PC-9 (cell line): ENCODE data around the gene KPNA1. TPM values are rescaled to one million over a fixed set of nuclear protein-coding genes. Genes with fewer than 3 reads are reported as not detected.

Experiments used
- Bru-seq: library from RNA; stranded (reverse); fragments of 400-500 nt; gene quantifications from one replicate; lab custom pipeline; 2021; lab: Mats Ljungman, UMichigan
- BruChase-seq, 2 experiments: library from RNA; stranded (reverse); fragments of 400-500 nt; gene quantifications; one replicate each; lab custom pipeline; 2021; lab: Mats Ljungman, UMichigan
- BruUV-seq: library from RNA; stranded (reverse); fragments of 400-500 nt; replicated peaks from 2 replicates; lab custom pipeline; 2021; lab: Mats Ljungman, UMichigan
- CTCF ChIA-PET: fragments of 300-600 bp; sonication (Branson Sonifier 250); formaldehyde crosslinking; loops from one replicate; lab custom pipeline; 2022; ENCODE audit warnings: antibody characterized with exemption; lab: Charles Lee
- POLR2A ChIA-PET: fragments of 300-600 bp; sonication (Branson Sonifier 250); formaldehyde crosslinking; loops from one replicate; lab custom pipeline; 2022; ENCODE audit warnings: antibody characterized with exemption; ENCODE audit not compliant: unreplicated experiment; lab: Charles Lee
- DNase-seq, 2 experiments: peaks; one replicate each; pipeline versions ENCODE4 v3.0.0 to v3.0.0-alpha.2; 2015 to 2022; ENCODE audit warnings: mixed read lengths in 1 of 2
- H2AFZ ChIP-seq: fragments of 200-600 bp; sonication (generic); 2 replicates; pipeline ENCODE4 v1.8.1; 2017; ENCODE audit warnings: antibody characterized with exemption
- H3F3A ChIP-seq: fragments of 200-600 bp; sonication (generic); 2 replicates; pipeline ENCODE4 v1.8.1; 2017; ENCODE audit warnings: antibody characterized with exemption, mild to moderate bottlenecking, low read depth; ENCODE audit not compliant: insufficient read depth
- H3K27ac ChIP-seq: fragments of 200-600 bp; sonication (generic); 2 replicates; pipeline ENCODE4 v1.6.1; 2016; ENCODE audit warnings: mixed run types
- H3K27me3 ChIP-seq: fragments of 200-600 bp; sonication (generic); 2 replicates; pipeline ENCODE4 v1.6.1; 2016; ENCODE audit warnings: low read depth, mixed run types; ENCODE audit not compliant: insufficient read depth
- H3K36me3 ChIP-seq: fragments of 200-600 bp; sonication (generic); 2 replicates; pipeline ENCODE4 v1.6.1; 2016; ENCODE audit warnings: low read depth, mixed run types
- H3K4me1 ChIP-seq: fragments of 200-600 bp; sonication (generic); replicated peaks from 2 replicates; pipeline ENCODE4 v1.6.1; 2016; ENCODE audit warnings: mixed run types; ENCODE audit not compliant: insufficient read depth
- H3K4me2 ChIP-seq: fragments of 200-600 bp; sonication (generic); 2 replicates; pipeline ENCODE4 v1.6.1; 2017; ENCODE audit warnings: mixed run types
- H3K4me3 ChIP-seq: fragments of 200-600 bp; sonication (generic); 2 replicates; pipeline ENCODE4 v1.6.1; 2016; ENCODE audit warnings: mixed run types
- H3K79me2 ChIP-seq: fragments of 200-600 bp; sonication (generic); 2 replicates; pipeline ENCODE4 v1.6.1; 2017; ENCODE audit warnings: low read depth, mixed run types
- H3K9me2 ChIP-seq: fragments of 200-600 bp; sonication (generic); 2 replicates; pipeline ENCODE4 v1.8.1; 2017; ENCODE audit warnings: mild to moderate bottlenecking; ENCODE audit not compliant: insufficient read depth
- H3K9me3 ChIP-seq: fragments of 200-600 bp; sonication (generic); 2 replicates; pipeline ENCODE4 v1.8.1; 2016; ENCODE audit warnings: low read depth; ENCODE audit not compliant: insufficient read depth
- H4K20me1 ChIP-seq: fragments of 200-600 bp; sonication (generic); 2 replicates; pipeline ENCODE4 v1.8.1; 2017; ENCODE audit not compliant: insufficient read depth
- CTCF ChIP-seq: fragments of 200-600 bp; sonication (generic); conservative IDR thresholded peaks from 2 replicates; pipeline ENCODE4 v1.6.1; 2017; ENCODE audit warnings: mixed run types, antibody characterized with exemption, mild to moderate bottlenecking, moderate library complexity
- EZH2 ChIP-seq: fragments of 200-600 bp; sonication (generic); IDR thresholded peaks from 2 replicates; pipeline ENCODE4 v1.8.0; 2017; ENCODE audit warnings: antibody characterized with exemption, low read depth
- intact Hi-C: fragments of 100-400 bp; cut with micrococcal nuclease; formaldehyde crosslinking; loops from one replicate; pipeline ENCODE4 v1.10.0; 2022; ENCODE audit not compliant: unreplicated experiment
- long read RNA-seq: library from polyadenylated mRNA; stranded (forward); transcript quantifications from one replicate; pipeline ENCODE4 v2.0.0, GENCODE V29; 2022
- total RNA-seq: library from RNA; stranded (reverse); gene quantifications from 2 replicates; pipeline ENCODE4 v1.2.3, GENCODE V29; 2021

KPNA1 gene
- total RNA-seq: 78.2 and 89.2 TPM in 2 replicates
- percentile 96 among the genes with signal in this experiment for Bru-seq, nascent RNA
- percentile 92 among the genes with signal in this experiment for BruChase-seq, experiment 1, labeled RNA remaining after a 2-hour chase
- BruChase-seq, experiment 2, labeled RNA remaining after a 6-hour chase: percentile 90 among the genes with signal in this experiment
- long read RNA-seq, full-length matches to known transcripts: 97 of 153 reads
- long read RNA-seq, partial matches to known transcripts: 5 of 153 reads
- long read RNA-seq, other reads (novel, unspliced or antisense): 51 of 153 reads

- Histone ChIP-seq H2AFZ (peak within 1 kb of the TSS; percentile 81), H3K4me2 (peak within 1 kb of the TSS; percentile 84), H3K27ac (peak within 1 kb of the TSS; percentile 81), H3K36me3 (peaks cover 14% of the 10 kb centered on the region; the same call in 1 of the 2 replicates), H3F3A (peaks cover 9% of the 10 kb centered on the region), H3K79me2 (peaks cover 48% of the 10 kb centered on the region), H4K20me1 (peaks cover 35% of the 10 kb centered on the region), H3K9me3 (no peaks in the 10 kb centered on the region), H3K4me3 (peak within 1 kb of the TSS; percentile 62), H3K27me3 (no peaks in the 10 kb centered on the region), H3K9me2 (no peaks in the 10 kb centered on the region), H3K4me1 (peaks cover 26% of the 10 kb centered on the region)
- no peak for TF ChIP-seq EZH2
- no peak for TF ChIP-seq CTCF
- intact Hi-C loops: loop anchor here (1.0 kb wide), 2 partner anchors 20 to 98 kb away; partner anchors contain the start of gene WDR5B
- POLR2A ChIA-PET: interaction anchor here (0.6 to 1.0 kb wide), 5 partner anchors 10 to 1036 kb away, joined by 3 to 9 read pairs (median 5); no protein-coding TSS in a partner anchor
- DNase-seq: peak; percentile 77 to 92
- BruUV-seq: no TSS peak
- CTCF ChIA-PET: interaction anchor here (0.5 to 0.7 kb wide), 2 partner anchors 15 to 51 kb away, joined by 3 to 5 read pairs; no protein-coding TSS in a partner anchor
These were observed at the start of gene KPNA1 for GRCh38 chr3:122514123-122515019. KPNA1 (minus strand) TSS chr3:122514939; CDS start chr3:122496565, 18,374 bp downstream.

GRCh38 chr3:122564155-122564912, 49.6 kb upstream of the KPNA1 start, which contains the start of the genes DTX3L and PARP9:
DTX3L (plus strand) TSS chr3:122564338; CDS start chr3:122564427, 89 bp downstream.
PARP9 (minus strand) TSS chr3:122564300; CDS start chr3:122559620, 4,680 bp downstream.
- no TSS peak for BruUV-seq
- no peaks in the 10 kb centered on the region for H3K36me3 ChIP-seq
- H3K27ac ChIP-seq: peak within 1 kb of the TSS; percentile 72
- no peak for TF ChIP-seq EZH2
- TF ChIP-seq CTCF: no peak
- intact Hi-C loops: loop anchor here (5.0 kb wide), 2 partner anchors 107 to 233 kb away; partner anchors contain the start of gene SLC49A4
- ChIA-PET POLR2A (interaction anchor here (0.6 to 1.1 kb wide), 4 partner anchors 11 to 329 kb away, joined by 3 to 8 read pairs (median 4); no protein-coding TSS in a partner anchor), CTCF (interaction anchor here (1.1 kb wide), 1 partner anchor 115 kb away, joined by 6 read pairs; no protein-coding TSS in a partner anchor)
- peak within 1 kb of the TSS; percentile 91 for H2AFZ ChIP-seq
- H4K20me1 ChIP-seq: no peaks in the 10 kb centered on the region
- peak within 1 kb of the TSS; percentile 99 for H3K4me2 ChIP-seq
- 0 out of 2 replicates have a peak, but pooled peaks cover 4% of the 10 kb centered on the region for H3F3A ChIP-seq
- H3K4me3 ChIP-seq: peak within 1 kb of the TSS; percentile 85
- H3K9me3 ChIP-seq: no peaks in the 10 kb centered on the region
- DNase-seq: peak; percentile 64 to 82
- H3K79me2 ChIP-seq: peaks cover 6% of the 10 kb centered on the region; the same call in 1 of the 2 replicates
- no peaks in the 10 kb centered on the region for H3K9me2 ChIP-seq
- H3K4me1 ChIP-seq: peaks cover 14% of the 10 kb centered on the region; the same call in 1 of the 2 replicates
- H3K27me3 ChIP-seq: no peaks in the 10 kb centered on the region
